Astrocyte (in vitro differentiated cells and primary cell): ENCODE data around the gene ZNRF2. TPM values are rescaled to one million over a fixed set of nuclear protein-coding genes. Genes with fewer than 3 reads are reported as not detected.

Experiments used
- DNase-seq: peaks from one replicate; pipeline ENCODE4 v3.0.0-alpha.2; 2010; ENCODE audit warnings: low read depth
- FAIRE-seq: peaks from 2 replicates; lab custom pipeline; 2011; peaks lifted over from hg19 to GRCh38; lab: Jason Lieb, UNC
- H2AFZ ChIP-seq: 2 replicates; pipeline ENCODE4 v1.6.0; 2012; ENCODE audit warnings: low read depth, low read length, inconsistent platforms
- H3K27ac ChIP-seq: 2 replicates; pipeline ENCODE4 v1.5.1; 2011; ENCODE audit warnings: low read depth, low read length, inconsistent platforms
- H3K27me3 ChIP-seq: 2 replicates; pipeline ENCODE4 v1.6.0; 2011; ENCODE audit warnings: low read length, inconsistent platforms; ENCODE audit not compliant: insufficient read depth
- H3K36me3 ChIP-seq: 2 replicates; pipeline ENCODE4 v1.5.1; 2011; ENCODE audit warnings: low read length, inconsistent platforms; ENCODE audit not compliant: insufficient read depth
- H3K4me1 ChIP-seq: 2 replicates; pipeline ENCODE4 v1.5.1; 2011; ENCODE audit warnings: low read length, inconsistent platforms; ENCODE audit not compliant: insufficient read depth
- H3K4me2 ChIP-seq: 2 replicates; pipeline ENCODE4 v1.6.0; 2012; ENCODE audit warnings: low read length, inconsistent platforms
- H3K4me3 ChIP-seq: 2 replicates; pipeline ENCODE4 v1.5.1; 2011; ENCODE audit warnings: low read depth, mild to moderate bottlenecking, low read length, inconsistent platforms; ENCODE audit not compliant: insufficient read depth
- H3K79me2 ChIP-seq: 2 replicates; pipeline ENCODE4 v1.6.0; 2012; ENCODE audit warnings: mild to moderate bottlenecking, low read length, inconsistent platforms; ENCODE audit not compliant: insufficient read depth
- H3K9ac ChIP-seq: 2 replicates; pipeline ENCODE4 v1.6.0; 2012; ENCODE audit warnings: mild to moderate bottlenecking, low read length, inconsistent platforms
- H3K9me3 ChIP-seq: 2 replicates; pipeline ENCODE4 v1.5.1; 2012; ENCODE audit warnings: low read depth, mild to moderate bottlenecking, low read length, inconsistent platforms; ENCODE audit not compliant: insufficient read depth
- H4K20me1 ChIP-seq: 2 replicates; pipeline ENCODE4 v1.6.0; 2012; ENCODE audit warnings: low read length, inconsistent platforms; ENCODE audit not compliant: insufficient read depth
- H3K27ac Mint-ChIP-seq: one replicate; pipeline ENCODE4 v1.8.0; 2021; ENCODE audit warnings: mild to moderate bottlenecking, mixed read lengths; ENCODE audit not compliant: unreplicated experiment
- H3K27me3 Mint-ChIP-seq: one replicate; pipeline ENCODE4 v1.8.0; 2021; ENCODE audit warnings: low read depth, mixed read lengths; ENCODE audit not compliant: unreplicated experiment
- H3K36me3 Mint-ChIP-seq: one replicate; pipeline ENCODE4 v1.8.0; 2021; ENCODE audit warnings: low read depth, mixed read lengths; ENCODE audit not compliant: unreplicated experiment
- H3K4me1 Mint-ChIP-seq: one replicate; pipeline ENCODE4 v1.8.0; 2021; ENCODE audit warnings: low read depth, mixed read lengths; ENCODE audit not compliant: unreplicated experiment
- H3K4me3 Mint-ChIP-seq: one replicate; pipeline ENCODE4 v1.8.0; 2021; ENCODE audit warnings: mild to moderate bottlenecking, moderate library complexity, mixed read lengths; ENCODE audit not compliant: unreplicated experiment
- H3K9me3 Mint-ChIP-seq: one replicate; pipeline ENCODE4 v1.8.0; 2021; ENCODE audit warnings: mild to moderate bottlenecking, mixed read lengths; ENCODE audit not compliant: unreplicated experiment
- CTCF ChIP-seq: IDR thresholded peaks from 2 replicates; pipeline ENCODE4 v1.5.1; 2011; ENCODE audit warnings: low read depth, mild to moderate bottlenecking, inconsistent platforms, low read length, moderate library complexity; ENCODE audit not compliant: insufficient read depth
- EZH2 ChIP-seq: IDR thresholded peaks from 2 replicates; pipeline ENCODE4 v1.6.1; 2012; ENCODE audit warnings: mild to moderate bottlenecking, low read length, inconsistent platforms; ENCODE audit not compliant: insufficient read depth
- total RNA-seq: library from RNA; stranded (reverse); gene quantifications from 2 replicates; pipeline ENCODE4 v1.2.1, GENCODE V29; 2021

Gene ZNRF2
- total RNA-seq, 1 donor from 2014 or later, result 9.9 TPM

- H4K20me1 ChIP-seq, result no peaks in the 10 kb centered on the region
- H3K4me3 ChIP-seq, result no peak overlapping the region
- peaks cover 11% of the 10 kb centered on the region for H3K4me1 Mint-ChIP-seq
- H3K9me3 ChIP-seq, result no peaks in the 10 kb centered on the region
- H3K36me3 Mint-ChIP-seq, result peaks cover 2% of the 10 kb centered on the region
- peak overlapping the region; percentile 72 for H3K4me2 ChIP-seq
- H3K4me3 Mint-ChIP-seq, result no peak overlapping the region
- no peak overlapping the region for H3K27ac ChIP-seq
- TF ChIP-seq CTCF, result no peak
- TF ChIP-seq EZH2, result no peak
- FAIRE-seq (no peak), DNase-seq (no peak)
- peaks cover 3% of the 10 kb centered on the region for H3K79me2 ChIP-seq
- no peaks in the 10 kb centered on the region for H3K27me3 ChIP-seq
- no peaks in the 10 kb centered on the region for H3K36me3 ChIP-seq
- no peaks in the 10 kb centered on the region for H3K4me1 ChIP-seq
- H3K9ac ChIP-seq, result peak overlapping the region; percentile 26
- H3K27ac Mint-ChIP-seq, result no peak overlapping the region
- H3K9me3 Mint-ChIP-seq, result no peaks in the 10 kb centered on the region
- H2AFZ ChIP-seq, result no peak overlapping the region
- H3K27me3 Mint-ChIP-seq, result no peaks in the 10 kb centered on the region
Measured at GRCh38 chr7:30321882-30322192, 37.4 kb downstream of the ZNRF2 start.

- TF ChIP-seq EZH2 (no peak), CTCF (no peak)
- H3K27ac ChIP-seq, result no peak overlapping the region
- no peaks in the 10 kb centered on the region for H3K9me3 ChIP-seq
- Mint-ChIP-seq H3K4me1 (peaks cover 11% of the 10 kb centered on the region), H3K4me3 (no peak overlapping the region), H3K36me3 (peaks cover 2% of the 10 kb centered on the region), H3K27me3 (no peaks in the 10 kb centered on the region), H3K9me3 (no peaks in the 10 kb centered on the region), H3K27ac (no peak overlapping the region)
- H3K27me3 ChIP-seq, result no peaks in the 10 kb centered on the region
- H3K4me1 ChIP-seq, result no peaks in the 10 kb centered on the region
- peaks cover 3% of the 10 kb centered on the region for H3K79me2 ChIP-seq
- no peaks in the 10 kb centered on the region for H4K20me1 ChIP-seq
- DNase-seq (no peak), FAIRE-seq (no peak)
- H3K9ac ChIP-seq, result no peak overlapping the region
- H3K4me3 ChIP-seq, result no peak overlapping the region
- H2AFZ ChIP-seq, result no peak overlapping the region
- H3K36me3 ChIP-seq, result no peaks in the 10 kb centered on the region
- H3K4me2 ChIP-seq, result peak overlapping the region; percentile 72
Measured at GRCh38 chr7:30322271-30323005, 38.0 kb downstream of the ZNRF2 start.

- H3K4me3 ChIP-seq, result no peak overlapping the region
- H3K9me3 ChIP-seq, result no peaks in the 10 kb centered on the region
- no peak for FAIRE-seq
- no peaks in the 10 kb centered on the region for H3K4me1 ChIP-seq
- no peak for TF ChIP-seq CTCF
- no peak for TF ChIP-seq EZH2
- no peak overlapping the region for H3K27ac ChIP-seq
- H3K4me2 ChIP-seq, result no peak overlapping the region
- Mint-ChIP-seq H3K27me3 (no peaks in the 10 kb centered on the region), H3K36me3 (peaks cover 2% of the 10 kb centered on the region), H3K4me1 (peaks cover 13% of the 10 kb centered on the region), H3K9me3 (no peaks in the 10 kb centered on the region), H3K27ac (no peak overlapping the region), H3K4me3 (no peak overlapping the region)
- H4K20me1 ChIP-seq, result no peaks in the 10 kb centered on the region
- no peak overlapping the region for H2AFZ ChIP-seq
- no peak overlapping the region for H3K9ac ChIP-seq
- no peak for DNase-seq
- no peaks in the 10 kb centered on the region for H3K36me3 ChIP-seq
- H3K27me3 ChIP-seq, result no peaks in the 10 kb centered on the region
- H3K79me2 ChIP-seq, result peaks cover 3% of the 10 kb centered on the region
Measured at GRCh38 chr7:30323006-30323355, 38.6 kb downstream of the ZNRF2 start.
